Choroid plexus epithelial cell (primary cell): ENCODE results near the gene TCIRG1.

Experiments
- DNase-seq: peaks from one replicate; pipeline ENCODE4 v3.0.0-alpha.2; 2010; ENCODE audit warnings: low read depth
- H3K4me3 ChIP-seq: 2 replicates; pipeline ENCODE4 v1.5.1; 2011; ENCODE audit warnings: low read depth, mild to moderate bottlenecking, control low read depth, low read length, moderate library complexity
- CTCF ChIP-seq: conservative IDR thresholded peaks from 2 replicates; pipeline ENCODE4 v1.5.1; 2011; ENCODE audit warnings: low read depth, mild to moderate bottlenecking, control low read depth, inconsistent platforms, low read length, moderate library complexity

Gene TCIRG1

DNA sequence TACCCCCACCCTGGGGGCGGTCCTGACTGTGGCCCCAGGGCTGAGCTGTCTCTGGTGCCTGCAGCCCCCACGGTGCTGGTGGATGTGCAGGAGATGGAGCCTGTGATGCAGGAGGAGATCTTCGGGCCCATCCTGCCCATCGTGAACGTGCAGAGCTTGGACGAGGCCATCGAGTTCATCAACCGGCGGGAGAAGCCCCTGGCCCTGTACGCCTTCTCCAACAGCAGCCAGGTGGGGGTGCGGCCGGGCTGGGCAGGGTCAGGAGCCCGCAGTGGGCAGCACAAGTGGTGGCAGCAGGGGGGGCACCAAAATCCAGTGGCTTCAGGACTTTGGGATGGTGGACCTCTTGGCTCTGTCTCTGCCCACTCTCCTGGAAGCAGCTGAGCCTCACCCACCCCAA is 16.3 kb upstream of the TCIRG1 start:
- no peak overlapping the region for H3K4me3 ChIP-seq
- no peak for TF ChIP-seq CTCF
- DNase-seq, result no peak

DNA sequence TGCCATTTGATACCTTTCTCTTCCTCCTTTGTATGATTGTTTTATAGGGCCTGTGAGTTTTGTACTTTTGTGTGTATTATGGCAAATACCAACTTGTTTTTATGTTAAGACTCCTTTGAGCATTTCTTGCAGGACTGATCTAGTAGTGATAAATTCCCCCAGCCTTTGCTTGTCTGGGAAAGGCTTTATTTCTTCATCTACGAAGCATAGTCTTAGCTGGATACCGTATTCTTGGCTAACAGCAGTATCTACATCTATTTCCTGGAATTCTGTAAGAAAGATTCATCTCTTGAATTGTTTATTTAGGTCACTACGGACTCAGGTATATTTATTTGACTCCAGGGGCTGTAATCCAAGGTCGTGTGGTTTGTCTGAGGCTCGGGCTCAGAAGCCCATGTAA is 14.3 kb upstream of the TCIRG1 start:
- H3K4me3 ChIP-seq, result no peak overlapping the region
- TF ChIP-seq CTCF, result no peak
- no peak for DNase-seq

- DNase-seq, result no peak
- H3K4me3 ChIP-seq, result no peak overlapping the region
- no peak for TF ChIP-seq CTCF
Observed at GRCh38 chr11:68025047-68025446, 13.8 kb upstream of the TCIRG1 start.

- DNase-seq, result no peak
- no peak for TF ChIP-seq CTCF
- no peak overlapping the region for H3K4me3 ChIP-seq
Observed at GRCh38 chr11:68026391-68027105, 12.3 kb upstream of the TCIRG1 start.

DNA sequence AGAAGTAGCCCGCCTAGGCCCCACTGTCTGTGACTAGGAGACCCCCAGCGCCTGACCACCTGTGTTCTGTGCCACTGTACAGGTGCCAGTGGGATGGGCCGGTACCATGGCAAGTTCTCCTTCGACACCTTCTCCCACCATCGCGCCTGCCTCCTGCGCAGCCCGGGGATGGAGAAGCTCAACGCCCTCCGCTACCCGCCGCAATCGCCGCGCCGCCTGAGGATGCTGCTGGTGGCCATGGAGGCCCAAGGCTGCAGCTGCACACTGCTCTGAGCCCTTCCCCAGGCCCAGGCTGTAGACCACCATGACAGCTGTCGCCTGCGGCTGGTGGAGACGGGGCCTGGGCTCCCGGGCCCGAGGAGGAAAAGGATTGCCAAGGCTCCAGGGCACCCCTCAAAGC is 11.2 kb upstream of the TCIRG1 start:
- TF ChIP-seq CTCF, result no peak
- no peak overlapping the region for H3K4me3 ChIP-seq
- no peak for DNase-seq

GRCh38 chr11:68028802-68029545 is 9.9 kb upstream of the TCIRG1 start:
- H3K4me3 ChIP-seq, result no peak overlapping the region
- DNase-seq, result peak; percentile 28
- TF ChIP-seq CTCF, result no peak
